ELR (cell line): ENCODE measurements around the gene SEPTIN6.
A peak's percentile ranks its signal among the peaks of the same experiment; 100 is the strongest.
"Not testable (repeated sequence)": the region's sequence is repeated elsewhere in the genome, so short reads cannot be mapped to it uniquely, and the experiment has no call there.

ENCODE experiments used
- DNase-seq: peaks from one replicate; pipeline ENCODE4 v3.0.0-alpha.2; 2015; ENCODE audit warnings: low read depth

The SEPTIN6 gene

GRCh38 chrX:119690921-119691716 lies 1.8 kb downstream of the SEPTIN6 start:
- peak; percentile 67 for DNase-seq

GRCh38 chrX:119688911-119689321 lies 4.1 kb downstream of the SEPTIN6 start:
- DNase-seq: no peak

- DNase-seq: no peak
These were observed 5.1 kb downstream of the SEPTIN6 start for GRCh38 chrX:119687661-119688413.

- DNase-seq: no peak
These were observed 6.8 kb downstream of the SEPTIN6 start for GRCh38 chrX:119686087-119686691.

GRCh38 chrX:119685225-119686066 lies 7.5 kb downstream of the SEPTIN6 start:
- no peak for DNase-seq

- DNase-seq: no peak
These were observed 8.1 kb downstream of the SEPTIN6 start for GRCh38 chrX:119684916-119685224.

- DNase-seq: not testable (repeated sequence)
These were observed 8.7 kb downstream of the SEPTIN6 start for GRCh38 chrX:119684312-119684711.

GRCh38 chrX:119682019-119682989 lies 10.7 kb downstream of the SEPTIN6 start:
- no peak for DNase-seq

GRCh38 chrX:119677654-119677981 lies 15.3 kb downstream of the SEPTIN6 start:
- no peak for DNase-seq

- DNase-seq: no peak
These were observed 15.9 kb downstream of the SEPTIN6 start for GRCh38 chrX:119676949-119677653.

- no peak for DNase-seq
These were observed 19.6 kb downstream of the SEPTIN6 start for GRCh38 chrX:119673336-119673735.

GRCh38 chrX:119672426-119672825 lies 20.5 kb downstream of the SEPTIN6 start:
- no peak for DNase-seq

- DNase-seq: no peak
These were observed 23.4 kb downstream of the SEPTIN6 start for GRCh38 chrX:119669424-119670037.

GRCh38 chrX:119667111-119667878 lies 25.7 kb downstream of the SEPTIN6 start:
- DNase-seq: no peak

- DNase-seq: not testable (repeated sequence)
These were observed 28.1 kb downstream of the SEPTIN6 start for GRCh38 chrX:119664877-119665276.

- no peak for DNase-seq
These were observed 31.5 kb downstream of the SEPTIN6 start for GRCh38 chrX:119661486-119661885.

- no peak for DNase-seq
These were observed 33.4 kb downstream of the SEPTIN6 start for GRCh38 chrX:119659522-119659921.

- peak; percentile 77 for DNase-seq
These were observed 37.8 kb downstream of the SEPTIN6 start for GRCh38 chrX:119655125-119655524.

- DNase-seq: no peak
These were observed 38.8 kb downstream of the SEPTIN6 start for GRCh38 chrX:119654112-119654531.
